ENCODE data around the gene OR2T33.
"Not testable (repeated sequence)": the region's sequence is repeated elsewhere in the genome, so short reads cannot be mapped to it uniquely, and the experiment has no call there.

GRCh38 chr1:248305672-248306071 is 27.9 kb upstream of the OR2T33 start:
- not testable (repeated sequence) for TF ChIP-seq CTCF, POLR2A (IDR thresholded peaks at IDR 0.05)
